A549 (cell line): Measurements from ENCODE around the gene MRGPRD. TPM values are rescaled to one million over a fixed set of nuclear protein-coding genes. Genes with fewer than 3 reads are reported as not detected.

Experiments used
- ATAC-seq, 2 experiments: fragments of 200-7000 bp in 1 of 2; fragments of >200 bp in 1 of 2; cut with Nextera tagmentation in 1 of 2; cut with Tn5 transposase in 1 of 2; 3 replicates each; pipeline versions ENCODE4 v1.8.0 to v1.9.1; 2018 to 2020; ENCODE audit warnings: mild to moderate bottlenecking in 1 of 2, moderate library complexity in 1 of 2
- CTCF ChIA-PET: fragments of 300-600 bp; sonication (Branson Sonifier 250); formaldehyde crosslinking; extraction: SDS; loops from one replicate; lab custom pipeline; 2021; ENCODE audit warnings: antibody characterized with exemption, inconsistent platforms; lab: Yijun Ruan, JAX
- POLR2A ChIA-PET: fragments of 350-600 bp; formaldehyde crosslinking; extraction: SDS; loops from one replicate; lab custom pipeline; 2021; ENCODE audit warnings: antibody characterized with exemption, inconsistent platforms; lab: Yijun Ruan, JAX
- DNase-seq, 2 experiments: peaks; one replicate each; pipeline versions ENCODE4 v3.0.0 to v3.0.0-alpha.2; 2011 to 2016; ENCODE audit warnings: low read depth in 1 of 2, low spot score in 1 of 2
- FAIRE-seq: peaks from 2 replicates; lab custom pipeline; 2011; peaks lifted over from hg19 to GRCh38; lab: Jason Lieb, UNC
- H3K27ac ChIP-seq, 2 experiments: fragments of >200 bp; sonication (Bioruptor Twin); formaldehyde crosslinking; 3 replicates each; pipeline ENCODE4 v1.5.1; 2016 to 2017
- H3K4me1 ChIP-seq: fragments of >200 bp; sonication (Bioruptor Twin); formaldehyde crosslinking; 3 replicates; pipeline ENCODE4 v1.6.1; 2016
- H3K4me2 ChIP-seq: fragments of >200 bp; sonication (Bioruptor Twin); formaldehyde crosslinking; 3 replicates; pipeline ENCODE4 v1.6.1; 2016
- H3K4me3 ChIP-seq: fragments of >200 bp; sonication (Bioruptor Twin); formaldehyde crosslinking; 3 replicates; pipeline ENCODE4 v1.5.1; 2016
- H3K9me3 ChIP-seq: fragments of >200 bp; sonication (Bioruptor Twin); formaldehyde crosslinking; 3 replicates; pipeline ENCODE4 v1.6.1; 2016
- BHLHE40 ChIP-seq: IDR thresholded peaks from 2 replicates; pipeline ENCODE4 v1.6.1; 2012; ENCODE audit warnings: low read depth, low read length, inconsistent platforms
- CBX2 ChIP-seq: fragments of 200-600 bp; sonication (generic); IDR thresholded peaks from 2 replicates; pipeline ENCODE4 v1.6.1; 2016; ENCODE audit warnings: low read depth, mild to moderate bottlenecking, borderline replicate concordance
- CBX8 ChIP-seq: fragments of 200-600 bp; sonication (generic); IDR thresholded peaks from 2 replicates; pipeline ENCODE4 v1.6.1; 2016
- CHD4 ChIP-seq: fragments of 200-600 bp; sonication (generic); IDR thresholded peaks from 2 replicates; pipeline ENCODE4 v1.6.1; 2016; ENCODE audit warnings: antibody characterized with exemption, mild to moderate bottlenecking, borderline replicate concordance
- EHF ChIP-seq: fragments of 250-450 bp; sonication (Bioruptor Pico); IDR thresholded peaks from 2 replicates; pipeline ENCODE4 v1.5.0; 2020; ENCODE audit warnings: mild to moderate bottlenecking
- EHMT2 ChIP-seq: fragments of 200-600 bp; sonication (generic); IDR thresholded peaks from 2 replicates; pipeline ENCODE4 v1.6.1; 2016; ENCODE audit warnings: antibody characterized with exemption, low read depth, mild to moderate bottlenecking, moderate library complexity
- FOSB ChIP-seq: fragments of 250-450 bp; sonication (Bioruptor Pico); IDR thresholded peaks from 2 replicates; pipeline ENCODE4 v1.5.0; 2020; ENCODE audit warnings: mild to moderate bottlenecking, moderate library complexity
- FOXS1 ChIP-seq: fragments of 250-450 bp; sonication (Bioruptor Pico); IDR thresholded peaks from 2 replicates; pipeline ENCODE4 v1.5.0; 2020; ENCODE audit warnings: mild to moderate bottlenecking, moderate library complexity
- GATA3 ChIP-seq: IDR thresholded peaks from 2 replicates; pipeline ENCODE4 v1.6.1; 2012; ENCODE audit warnings: borderline replicate concordance
- HDAC2 ChIP-seq: fragments of 200-600 bp; sonication (generic); IDR thresholded peaks from 2 replicates; pipeline ENCODE4 v1.6.1; 2016
- HEYL ChIP-seq: fragments of 250-450 bp; sonication (Bioruptor Pico); IDR thresholded peaks from 2 replicates; pipeline ENCODE4 v1.8.0; 2021; ENCODE audit warnings: mild to moderate bottlenecking, moderate library complexity
- HOXA7 ChIP-seq: fragments of 250-450 bp; sonication (Bioruptor Pico); IDR thresholded peaks from 2 replicates; pipeline ENCODE4 v1.5.0; 2020; ENCODE audit warnings: mild to moderate bottlenecking, moderate library complexity
- HOXB13 ChIP-seq: fragments of 250-450 bp; sonication (Bioruptor Pico); IDR thresholded peaks from 2 replicates; pipeline ENCODE4 v1.5.0; 2020; ENCODE audit warnings: low read depth, mild to moderate bottlenecking, moderate library complexity
- HOXB5 ChIP-seq: fragments of 250-450 bp; sonication (Bioruptor Pico); IDR thresholded peaks from 2 replicates; pipeline ENCODE4 v1.5.0; 2020; ENCODE audit warnings: mild to moderate bottlenecking, moderate library complexity
- NPAS2 ChIP-seq: fragments of 250-450 bp; sonication (Bioruptor Pico); IDR thresholded peaks from 2 replicates; pipeline ENCODE4 v1.8.0; 2022; ENCODE audit warnings: mild to moderate bottlenecking, moderate library complexity, borderline replicate concordance
- PHF8 ChIP-seq: fragments of 200-600 bp; sonication (generic); IDR thresholded peaks from 2 replicates; pipeline ENCODE4 v1.6.1; 2016; ENCODE audit warnings: low read depth, mild to moderate bottlenecking, antibody characterized with exemption, moderate library complexity, borderline replicate concordance
- POLR2AphosphoS2 ChIP-seq: conservative IDR thresholded peaks from 2 replicates; pipeline ENCODE4 v1.6.1; 2012; ENCODE audit warnings: low read length, improper control_type of control experiment, inconsistent platforms
- RAD21 ChIP-seq, 2 experiments: fragments of >200 bp in 1 of 2; sonication (Bioruptor Twin) in 1 of 2; formaldehyde crosslinking in 1 of 2; IDR thresholded peaks in 1 of 2; conservative IDR thresholded peaks in 1 of 2; 2 replicates in 1 of 2; 3 replicates in 1 of 2; pipeline ENCODE4 v1.6.1; 2012 to 2018; ENCODE audit warnings: inconsistent platforms in 1 of 2
- RARB ChIP-seq: fragments of 250-450 bp; sonication (Bioruptor Pico); IDR thresholded peaks from 2 replicates; pipeline ENCODE4 v1.8.0; 2021; ENCODE audit warnings: mild to moderate bottlenecking, moderate library complexity
- RNF2 ChIP-seq: fragments of 200-600 bp; sonication (generic); IDR thresholded peaks from 2 replicates; pipeline ENCODE4 v1.6.1; 2016; ENCODE audit warnings: low read depth, mild to moderate bottlenecking, antibody characterized with exemption, moderate library complexity, borderline replicate concordance
- TFCP2L1 ChIP-seq: fragments of 250-450 bp; sonication (Bioruptor Pico); IDR thresholded peaks from 2 replicates; pipeline ENCODE4 v1.5.0; 2021; ENCODE audit warnings: mild to moderate bottlenecking
- TP53 ChIP-seq: fragments of 250-450 bp; sonication (Bioruptor Pico); IDR thresholded peaks from 2 replicates; pipeline ENCODE4 v1.5.0; 2021; ENCODE audit warnings: mild to moderate bottlenecking, moderate library complexity
- ZSCAN20 ChIP-seq: fragments of 250-450 bp; sonication (Bioruptor Pico); IDR thresholded peaks from 2 replicates; pipeline ENCODE4 v1.8.0; 2022; ENCODE audit warnings: mild to moderate bottlenecking, moderate library complexity
- WGBS: methylation state at CpG from one replicate; pipeline ENCODE4 v1.1.6; 2017; ENCODE audit errors: missing lambda C conversion rate; 5-methylcytosine and 5-hydroxymethylcytosine counted together
- polyA plus RNA-seq, 4 experiments: library from polyadenylated mRNA; depleted of rRNA in 3 of 4; stranded (reverse); fragments of >200 nt; fragmentation: RNase III in 1 of 4; extraction: RNeasy Plus Mini Kit Qiagen cat#74134 plus additional on column Dnase treatment in 1 of 4; gene quantifications; 2 replicates in 3 of 4; 3 replicates in 1 of 4; pipeline ENCODE4 v1.2.3, GENCODE V29; 2011 to 2017
- TF ChIP-seq, protein P1 (sequence below): fragments of >200 bp; sonication (Bioruptor Twin); formaldehyde crosslinking; IDR thresholded peaks from 3 replicates; pipeline ENCODE4 v1.5.1; 2016
- TF ChIP-seq, protein P2 (sequence below): IDR thresholded peaks from 2 replicates; pipeline ENCODE4 v1.6.1; 2012
- TF ChIP-seq, protein P3 (sequence below): fragments of >200 bp; sonication (Bioruptor Twin); formaldehyde crosslinking; IDR thresholded peaks from 2 replicates; pipeline ENCODE4 v1.6.1; 2016
- TF ChIP-seq, protein P4 (sequence below): fragments of 200-600 bp; sonication (generic); IDR thresholded peaks from 2 replicates; pipeline ENCODE4 v1.6.1; 2016; ENCODE audit warnings: antibody characterized with exemption, mild to moderate bottlenecking, moderate library complexity

The MRGPRD gene
- polyA plus RNA-seq, 2 of the 4 experiments (the other 2 are of a cell fraction) = not detected

DNA sequence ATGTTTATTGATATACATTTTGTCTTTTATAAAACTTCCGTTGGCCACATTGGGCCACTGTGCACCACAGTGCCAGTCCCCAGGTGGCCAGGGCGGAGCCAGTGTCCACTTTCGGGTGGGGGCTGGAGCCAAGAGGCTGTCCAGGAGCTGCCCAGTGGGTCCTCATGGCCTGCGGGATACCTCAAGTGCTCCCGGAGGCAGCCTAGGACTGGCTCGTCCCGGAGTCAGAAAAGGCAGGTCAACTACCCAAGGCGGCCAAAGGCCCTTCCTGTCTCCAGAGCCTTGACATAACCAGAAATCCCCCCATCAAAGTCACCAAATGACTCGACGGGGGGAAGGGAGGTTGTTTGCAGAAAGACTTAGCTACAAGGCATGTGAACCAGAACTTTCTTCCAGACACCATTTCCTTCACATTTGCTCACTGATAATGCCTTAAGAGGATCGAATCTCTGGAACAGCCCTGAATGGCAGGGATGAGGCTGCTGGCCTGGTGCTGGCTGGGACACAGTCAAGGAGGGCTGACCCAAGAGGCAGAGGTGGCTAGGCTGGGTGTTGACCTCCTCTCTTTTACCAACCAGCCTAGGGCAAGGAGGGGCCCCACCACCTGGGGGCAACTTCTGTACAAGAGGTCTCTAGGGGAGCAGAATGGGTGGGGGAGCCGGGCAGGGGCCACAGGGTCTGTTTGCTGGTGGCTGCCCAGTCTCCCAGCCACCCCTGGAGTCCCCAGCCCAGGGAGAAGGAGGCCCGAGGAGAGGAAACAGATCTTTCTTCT, 23.8 kb upstream of the MRGPRD start:
- CTCF ChIA-PET = interaction anchor here (0.6 to 1.1 kb wide), 2 partner anchors 15 to 40 kb away, joined by 3 read pairs; no protein-coding TSS in a partner anchor
- Histone ChIP-seq H3K4me1 (peaks cover 37% of the 10 kb centered on the region), H3K4me2 (no peak overlapping the region), H3K4me3 (no peak overlapping the region), H3K27ac (no peak overlapping the region), H3K9me3 (no peaks in the 10 kb centered on the region)
- ATAC-seq (no peak), FAIRE-seq (no peak), DNase-seq (no peak)
- 79% methylated on average over 9 of the region's 13 CpGs for WGBS
- no peak for TF ChIP-seq RNF2
- TF ChIP-seq, protein P1, sequence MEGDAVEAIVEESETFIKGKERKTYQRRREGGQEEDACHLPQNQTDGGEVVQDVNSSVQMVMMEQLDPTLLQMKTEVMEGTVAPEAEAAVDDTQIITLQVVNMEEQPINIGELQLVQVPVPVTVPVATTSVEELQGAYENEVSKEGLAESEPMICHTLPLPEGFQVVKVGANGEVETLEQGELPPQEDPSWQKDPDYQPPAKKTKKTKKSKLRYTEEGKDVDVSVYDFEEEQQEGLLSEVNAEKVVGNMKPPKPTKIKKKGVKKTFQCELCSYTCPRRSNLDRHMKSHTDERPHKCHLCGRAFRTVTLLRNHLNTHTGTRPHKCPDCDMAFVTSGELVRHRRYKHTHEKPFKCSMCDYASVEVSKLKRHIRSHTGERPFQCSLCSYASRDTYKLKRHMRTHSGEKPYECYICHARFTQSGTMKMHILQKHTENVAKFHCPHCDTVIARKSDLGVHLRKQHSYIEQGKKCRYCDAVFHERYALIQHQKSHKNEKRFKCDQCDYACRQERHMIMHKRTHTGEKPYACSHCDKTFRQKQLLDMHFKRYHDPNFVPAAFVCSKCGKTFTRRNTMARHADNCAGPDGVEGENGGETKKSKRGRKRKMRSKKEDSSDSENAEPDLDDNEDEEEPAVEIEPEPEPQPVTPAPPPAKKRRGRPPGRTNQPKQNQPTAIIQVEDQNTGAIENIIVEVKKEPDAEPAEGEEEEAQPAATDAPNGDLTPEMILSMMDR = no peak
- TF ChIP-seq CBX2 = no peak
- no peak for TF ChIP-seq TFCP2L1
- TF ChIP-seq EHMT2 = no peak
- no peak for TF ChIP-seq TP53 (CRISPR knock-in tag)
- TF ChIP-seq PHF8 = no peak
- no peak for TF ChIP-seq FOSB
- no peak for TF ChIP-seq HOXA7 (CRISPR knock-in tag)
- POLR2A ChIA-PET = no interaction called here

DNA sequence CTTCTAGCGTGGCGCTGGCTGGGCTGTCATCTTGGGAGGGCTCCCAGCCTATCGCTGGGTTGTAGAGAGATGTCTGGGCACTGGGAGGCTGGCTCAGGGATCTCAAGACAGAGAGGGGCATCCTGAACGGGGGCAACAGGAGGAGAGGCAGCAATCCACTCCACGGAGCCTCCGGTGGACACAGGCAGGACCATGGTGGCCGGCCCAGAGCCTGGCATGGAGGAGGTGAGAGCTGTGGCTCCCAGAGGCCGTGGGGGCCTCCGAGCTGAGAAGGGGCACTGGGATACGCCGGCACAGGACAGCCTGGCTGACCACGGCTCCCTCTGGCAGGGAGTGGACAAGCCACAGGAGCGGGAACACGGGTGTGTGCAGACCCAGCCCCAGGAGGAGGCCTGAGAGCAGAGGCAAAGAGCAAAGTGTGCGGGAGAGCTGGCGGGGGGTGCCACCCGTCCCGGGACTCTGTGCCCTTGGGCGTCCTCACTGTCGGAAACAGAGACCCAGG, 23.1 kb upstream of the MRGPRD start:
- H3K4me2 ChIP-seq = no peak overlapping the region
- H3K27ac ChIP-seq = no peak overlapping the region
- H3K4me3 ChIP-seq = no peak overlapping the region
- no peak for DNase-seq
- ChIA-PET CTCF (interaction anchor here (1.1 kb wide), 1 partner anchor 15 kb away, joined by 3 read pairs; no protein-coding TSS in a partner anchor), POLR2A (no interaction called here)
- no peak for TF ChIP-seq GATA3
- TF ChIP-seq POLR2AphosphoS2 = no peak
- no peak for TF ChIP-seq HOXB5 (CRISPR knock-in tag)
- TF ChIP-seq EHF (CRISPR knock-in tag) = no peak
- no peak for TF ChIP-seq HEYL
- no peak for TF ChIP-seq RARB (CRISPR knock-in tag)
- no peak for TF ChIP-seq BHLHE40
- no peak for TF ChIP-seq RAD21 (conservative IDR thresholded peaks at IDR 0.05 in 1 of 2, IDR thresholded peaks at IDR 0.05 in 1 of 2)
- H3K9me3 ChIP-seq = no peaks in the 10 kb centered on the region
- 85% methylated on average over 20 of the region's 20 CpGs for WGBS
- ATAC-seq = no peak
- H3K4me1 ChIP-seq = peaks cover 30% of the 10 kb centered on the region
- FAIRE-seq = no peak

DNA sequence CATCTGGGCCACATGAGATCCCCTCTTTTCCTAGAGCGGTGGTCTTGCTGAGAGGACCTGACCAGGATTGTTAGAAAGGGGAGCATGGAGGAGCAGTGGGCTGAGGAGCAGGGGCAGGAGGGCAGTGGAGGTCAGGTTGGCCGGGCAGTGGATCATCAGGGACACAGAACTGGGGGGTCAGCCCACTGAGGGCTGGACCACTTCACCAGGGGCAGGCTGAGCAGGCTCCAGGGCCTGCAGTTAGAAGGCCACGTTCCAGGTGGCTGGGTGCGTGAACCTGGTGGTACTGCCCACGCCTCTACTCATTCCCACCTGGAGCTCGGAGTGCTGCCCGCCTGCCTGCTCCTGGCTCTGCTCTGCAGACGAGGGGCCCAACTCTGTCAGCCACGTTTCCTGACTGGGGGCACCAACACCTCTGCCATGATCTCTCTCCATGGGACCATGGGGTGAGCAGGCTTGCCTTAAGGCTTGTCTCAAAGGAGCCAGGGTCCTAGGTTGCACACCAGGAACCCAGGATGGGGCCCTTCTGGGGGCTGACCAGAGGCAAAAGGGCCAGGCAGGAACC, 22.6 kb upstream of the MRGPRD start:
- FAIRE-seq (no peak), DNase-seq (no peak)
- POLR2A ChIA-PET = no interaction called here

More for the DNA sequence above, 22.6 kb upstream of the MRGPRD start:
- peaks cover 25% of the 10 kb centered on the region for H3K4me1 ChIP-seq
- CTCF ChIA-PET = interaction anchor here (1.2 to 1.4 kb wide), 2 partner anchors 41 to 53 kb away, joined by 3 to 4 read pairs; no protein-coding TSS in a partner anchor
- no peak overlapping the region for H3K27ac ChIP-seq
- no peak overlapping the region for H3K4me2 ChIP-seq
- no peak overlapping the region for H3K4me3 ChIP-seq
- WGBS = 81% methylated on average over 9 of the region's 9 CpGs
- H3K9me3 ChIP-seq = no peaks in the 10 kb centered on the region
- ATAC-seq = no peak
- TF ChIP-seq TP53 (CRISPR knock-in tag) (no peak), CBX8 (no peak), RNF2 (no peak), EHF (CRISPR knock-in tag) (no peak), TFCP2L1 (no peak), HOXB13 (CRISPR knock-in tag) (no peak), CHD4 (no peak), ZSCAN20 (CRISPR knock-in tag) (no peak), HDAC2 (no peak), FOXS1 (CRISPR knock-in tag) (no peak), NPAS2 (CRISPR knock-in tag) (no peak)
- TF ChIP-seq, protein P2, sequence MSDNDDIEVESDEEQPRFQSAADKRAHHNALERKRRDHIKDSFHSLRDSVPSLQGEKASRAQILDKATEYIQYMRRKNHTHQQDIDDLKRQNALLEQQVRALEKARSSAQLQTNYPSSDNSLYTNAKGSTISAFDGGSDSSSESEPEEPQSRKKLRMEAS = no peak
- TF ChIP-seq, protein P3, sequence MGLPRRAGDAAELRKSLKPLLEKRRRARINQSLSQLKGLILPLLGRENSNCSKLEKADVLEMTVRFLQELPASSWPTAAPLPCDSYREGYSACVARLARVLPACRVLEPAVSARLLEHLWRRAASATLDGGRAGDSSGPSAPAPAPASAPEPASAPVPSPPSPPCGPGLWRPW = no peak
- TF ChIP-seq, protein P4, sequence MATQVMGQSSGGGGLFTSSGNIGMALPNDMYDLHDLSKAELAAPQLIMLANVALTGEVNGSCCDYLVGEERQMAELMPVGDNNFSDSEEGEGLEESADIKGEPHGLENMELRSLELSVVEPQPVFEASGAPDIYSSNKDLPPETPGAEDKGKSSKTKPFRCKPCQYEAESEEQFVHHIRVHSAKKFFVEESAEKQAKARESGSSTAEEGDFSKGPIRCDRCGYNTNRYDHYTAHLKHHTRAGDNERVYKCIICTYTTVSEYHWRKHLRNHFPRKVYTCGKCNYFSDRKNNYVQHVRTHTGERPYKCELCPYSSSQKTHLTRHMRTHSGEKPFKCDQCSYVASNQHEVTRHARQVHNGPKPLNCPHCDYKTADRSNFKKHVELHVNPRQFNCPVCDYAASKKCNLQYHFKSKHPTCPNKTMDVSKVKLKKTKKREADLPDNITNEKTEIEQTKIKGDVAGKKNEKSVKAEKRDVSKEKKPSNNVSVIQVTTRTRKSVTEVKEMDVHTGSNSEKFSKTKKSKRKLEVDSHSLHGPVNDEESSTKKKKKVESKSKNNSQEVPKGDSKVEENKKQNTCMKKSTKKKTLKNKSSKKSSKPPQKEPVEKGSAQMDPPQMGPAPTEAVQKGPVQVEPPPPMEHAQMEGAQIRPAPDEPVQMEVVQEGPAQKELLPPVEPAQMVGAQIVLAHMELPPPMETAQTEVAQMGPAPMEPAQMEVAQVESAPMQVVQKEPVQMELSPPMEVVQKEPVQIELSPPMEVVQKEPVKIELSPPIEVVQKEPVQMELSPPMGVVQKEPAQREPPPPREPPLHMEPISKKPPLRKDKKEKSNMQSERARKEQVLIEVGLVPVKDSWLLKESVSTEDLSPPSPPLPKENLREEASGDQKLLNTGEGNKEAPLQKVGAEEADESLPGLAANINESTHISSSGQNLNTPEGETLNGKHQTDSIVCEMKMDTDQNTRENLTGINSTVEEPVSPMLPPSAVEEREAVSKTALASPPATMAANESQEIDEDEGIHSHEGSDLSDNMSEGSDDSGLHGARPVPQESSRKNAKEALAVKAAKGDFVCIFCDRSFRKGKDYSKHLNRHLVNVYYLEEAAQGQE = no peak
- TF ChIP-seq, all 56 proteins: peak for 0
